ENCODE data around the gene CCDC92.

The CCDC92 gene

DNA sequence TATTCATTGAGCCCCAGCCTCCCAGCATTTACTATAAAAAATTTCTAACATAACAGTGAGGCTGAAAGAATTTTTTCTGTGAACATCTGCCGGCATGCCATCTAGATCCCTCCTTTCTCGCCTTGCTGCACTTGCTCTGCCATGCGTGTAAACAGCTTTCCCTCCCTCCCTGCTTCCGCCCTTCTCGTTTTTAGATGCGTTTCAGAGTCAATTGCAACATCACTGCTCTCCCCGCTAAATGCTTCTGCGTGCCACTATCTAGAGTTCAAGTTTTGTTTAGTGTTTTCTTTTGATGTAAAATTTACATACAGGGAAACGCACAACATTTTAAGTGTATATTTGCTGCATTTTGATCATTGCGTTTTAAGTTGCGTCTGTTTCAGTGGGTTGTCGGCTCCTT is 83.6 kb downstream of the CCDC92 start:
- no peak for DNase-seq (ENCODE audit: low read depth)

DNA sequence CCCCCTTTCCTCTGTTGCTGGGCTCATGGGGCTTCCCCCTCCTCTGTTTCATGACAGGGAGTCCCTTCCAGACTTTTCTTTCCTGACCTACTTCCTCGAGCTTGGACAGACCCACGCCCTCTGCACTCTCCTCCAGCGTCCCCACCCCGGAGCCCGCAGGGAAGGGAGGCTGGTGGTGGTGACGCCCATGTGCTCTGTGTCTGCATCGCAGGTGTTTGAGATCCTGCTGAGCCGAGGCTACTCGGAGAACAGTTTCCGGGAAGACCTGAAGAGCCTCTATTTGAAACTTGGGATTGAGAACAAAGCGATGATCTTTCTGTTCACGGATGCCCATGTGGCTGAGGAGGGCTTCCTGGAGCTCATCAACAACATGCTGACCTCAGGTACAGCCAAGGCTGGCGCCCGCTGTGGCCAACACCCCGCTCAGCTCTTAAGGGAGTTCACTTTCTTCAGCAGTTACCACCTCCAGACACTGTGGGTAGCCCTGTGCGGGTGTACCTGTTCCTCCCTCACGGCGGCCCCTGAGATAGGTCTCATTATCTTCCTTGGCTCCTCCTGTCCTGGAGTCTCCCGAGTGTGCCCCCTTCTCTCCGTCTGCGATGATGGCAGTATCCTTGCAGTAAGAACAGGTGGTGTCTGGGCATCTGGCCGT is 85.6 kb downstream of the CCDC92 start:
- no peak for DNase-seq (ENCODE audit: low read depth)

DNA sequence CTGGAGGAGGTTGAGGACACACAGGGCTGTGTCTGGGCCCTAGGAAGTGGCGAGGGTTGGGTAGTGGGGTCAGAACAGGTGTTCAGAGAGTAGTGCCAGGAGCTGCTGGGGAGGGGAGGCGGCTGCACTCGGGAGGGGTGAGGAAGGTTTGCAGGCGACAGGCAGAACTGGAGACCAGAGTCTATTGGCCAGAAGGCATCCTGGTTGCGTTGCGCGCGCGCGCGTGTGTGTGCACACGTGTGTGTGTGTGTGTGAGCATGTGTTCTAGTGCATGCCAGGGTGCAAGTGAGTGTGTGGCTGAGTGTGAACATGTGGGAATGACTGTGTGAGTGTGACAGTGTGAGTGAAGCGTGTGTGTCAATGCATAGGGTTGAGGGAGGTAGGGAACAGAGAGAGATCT is 86.4 kb downstream of the CCDC92 start:
- DNase-seq (ENCODE audit: low read depth) = no peak

All from fibroblast of gingiva (primary cell).